A673 (cell line): ENCODE results near the gene ZNF385C. TPM values are rescaled to one million over a fixed set of nuclear protein-coding genes. Genes with fewer than 3 reads are reported as not detected.

ENCODE experiments used
- BruUV-seq: library from RNA; stranded (reverse); fragments of 400-500 nt; replicated peaks from 2 replicates; lab custom pipeline; 2021; lab: Mats Ljungman, UMichigan
- CTCF ChIA-PET: fragments of 300-600 bp; sonication (Branson Sonifier 250); formaldehyde crosslinking; loops from one replicate; lab custom pipeline; 2022; ENCODE audit warnings: antibody characterized with exemption; lab: Charles Lee
- POLR2A ChIA-PET: fragments of 300-600 bp; sonication (Branson Sonifier 250); formaldehyde crosslinking; loops from one replicate; lab custom pipeline; 2022; ENCODE audit warnings: antibody characterized with exemption; ENCODE audit not compliant: low non-redundant PET; lab: Charles Lee
- DNase-seq: peaks from one replicate; pipeline ENCODE4 v3.0.0-alpha.2; 2015; ENCODE audit warnings: low spot score
- H3K27ac ChIP-seq: fragments of 200-600 bp; sonication (generic); 2 replicates; pipeline ENCODE4 v1.5.1; 2016; ENCODE audit warnings: mixed run types, low read depth, mild to moderate bottlenecking, mixed read lengths, antibody characterized with exemption, low read length; ENCODE audit not compliant: poor library complexity, severe bottlenecking
- H3K27me3 ChIP-seq: fragments of 200-600 bp; sonication (generic); replicated peaks from 2 replicates; pipeline ENCODE4 v1.6.1; 2017; ENCODE audit warnings: mixed run types, low read depth, mild to moderate bottlenecking, mixed read lengths, antibody characterized with exemption, low read length; ENCODE audit not compliant: insufficient read depth, poor library complexity
- H3K36me3 ChIP-seq: fragments of 200-600 bp; sonication (generic); 2 replicates; pipeline ENCODE4 v1.6.1; 2016; ENCODE audit warnings: mixed run types, mild to moderate bottlenecking, mixed read lengths, antibody characterized with exemption, low read length; ENCODE audit not compliant: insufficient read depth, poor library complexity, severe bottlenecking
- H3K4me1 ChIP-seq: fragments of 200-600 bp; sonication (generic); 2 replicates; pipeline ENCODE4 v1.6.1; 2017; ENCODE audit warnings: mixed run types, mild to moderate bottlenecking, mixed read lengths, antibody characterized with exemption, low read length; ENCODE audit not compliant: insufficient read depth, poor library complexity, severe bottlenecking
- H3K4me3 ChIP-seq: fragments of 200-600 bp; sonication (generic); 2 replicates; pipeline ENCODE4 v1.5.1; 2016; ENCODE audit warnings: low read depth, mixed run types, mild to moderate bottlenecking, mixed read lengths, low read length; ENCODE audit not compliant: poor library complexity, severe bottlenecking
- H3K9me3 ChIP-seq: fragments of 200-600 bp; sonication (generic); 2 replicates; pipeline ENCODE4 v1.6.1; 2016; ENCODE audit warnings: mixed run types, low read depth, mild to moderate bottlenecking, mixed read lengths, antibody characterized with exemption, low read length; ENCODE audit not compliant: poor library complexity, severe bottlenecking
- EZH2 ChIP-seq: fragments of 200-600 bp; sonication (generic); IDR thresholded peaks from 2 replicates; pipeline ENCODE4 v1.6.1; 2017; ENCODE audit warnings: borderline replicate concordance, low read depth, mild to moderate bottlenecking, mixed read lengths, antibody characterized with exemption, low read length; ENCODE audit not compliant: poor library complexity, severe bottlenecking
- intact Hi-C: fragments of 100-400 bp; cut with micrococcal nuclease; formaldehyde crosslinking; loops from one replicate; pipeline ENCODE4 v1.10.0; 2022; ENCODE audit not compliant: unreplicated experiment
- total RNA-seq: library from RNA; stranded (reverse); gene quantifications from 2 replicates; pipeline ENCODE4 v1.2.3, GENCODE V29; 2021
- TF ChIP-seq, protein P1 (sequence below): fragments of 300-800, 200-600 bp; sonication (generic); conservative IDR thresholded peaks from 2 replicates; pipeline ENCODE4 v1.5.1; 2017; ENCODE audit warnings: low read depth, mild to moderate bottlenecking, antibody characterized with exemption, low read length, moderate library complexity, mixed read lengths

The ZNF385C gene
- total RNA-seq, 1 experiment from 2014 or later = 0.17 TPM

DNA sequence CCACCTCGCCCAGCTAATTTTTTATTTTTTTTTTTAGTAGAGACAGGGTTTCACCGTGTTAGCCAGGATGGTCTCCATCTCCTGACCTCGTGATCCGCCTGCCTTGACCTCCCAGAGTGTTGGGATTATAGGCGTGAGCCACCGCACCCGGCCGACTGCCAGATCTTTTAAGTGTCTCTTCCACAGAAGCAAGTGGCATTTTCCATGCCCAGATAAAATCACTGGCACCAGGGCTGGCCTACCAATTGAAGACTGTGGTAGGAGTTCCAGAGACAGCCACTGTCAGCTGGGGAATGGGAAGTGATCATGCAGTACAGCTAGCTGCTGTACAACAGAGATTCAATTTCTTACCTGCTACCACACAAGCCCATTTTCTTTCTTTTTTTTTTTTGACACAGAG is 113.8 kb downstream of the ZNF385C start:
- no TSS peak for BruUV-seq
- Histone ChIP-seq H3K4me1 (no peaks in the 10 kb centered on the region), H3K9me3 (no peaks in the 10 kb centered on the region), H3K36me3 (peaks cover 40% of the 10 kb centered on the region), H3K4me3 (no peak overlapping the region), H3K27ac (no peak overlapping the region), H3K27me3 (no peaks in the 10 kb centered on the region)
- intact Hi-C loops = no loop called here
- ChIA-PET POLR2A (no interaction called here), CTCF (interaction anchor here (0.6 kb wide), 1 partner anchor 26 kb away, joined by 15 read pairs; no protein-coding TSS in a partner anchor)
- no peak for DNase-seq
- TF ChIP-seq, protein P1, sequence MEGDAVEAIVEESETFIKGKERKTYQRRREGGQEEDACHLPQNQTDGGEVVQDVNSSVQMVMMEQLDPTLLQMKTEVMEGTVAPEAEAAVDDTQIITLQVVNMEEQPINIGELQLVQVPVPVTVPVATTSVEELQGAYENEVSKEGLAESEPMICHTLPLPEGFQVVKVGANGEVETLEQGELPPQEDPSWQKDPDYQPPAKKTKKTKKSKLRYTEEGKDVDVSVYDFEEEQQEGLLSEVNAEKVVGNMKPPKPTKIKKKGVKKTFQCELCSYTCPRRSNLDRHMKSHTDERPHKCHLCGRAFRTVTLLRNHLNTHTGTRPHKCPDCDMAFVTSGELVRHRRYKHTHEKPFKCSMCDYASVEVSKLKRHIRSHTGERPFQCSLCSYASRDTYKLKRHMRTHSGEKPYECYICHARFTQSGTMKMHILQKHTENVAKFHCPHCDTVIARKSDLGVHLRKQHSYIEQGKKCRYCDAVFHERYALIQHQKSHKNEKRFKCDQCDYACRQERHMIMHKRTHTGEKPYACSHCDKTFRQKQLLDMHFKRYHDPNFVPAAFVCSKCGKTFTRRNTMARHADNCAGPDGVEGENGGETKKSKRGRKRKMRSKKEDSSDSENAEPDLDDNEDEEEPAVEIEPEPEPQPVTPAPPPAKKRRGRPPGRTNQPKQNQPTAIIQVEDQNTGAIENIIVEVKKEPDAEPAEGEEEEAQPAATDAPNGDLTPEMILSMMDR = no peak
- no peak for TF ChIP-seq EZH2

DNA sequence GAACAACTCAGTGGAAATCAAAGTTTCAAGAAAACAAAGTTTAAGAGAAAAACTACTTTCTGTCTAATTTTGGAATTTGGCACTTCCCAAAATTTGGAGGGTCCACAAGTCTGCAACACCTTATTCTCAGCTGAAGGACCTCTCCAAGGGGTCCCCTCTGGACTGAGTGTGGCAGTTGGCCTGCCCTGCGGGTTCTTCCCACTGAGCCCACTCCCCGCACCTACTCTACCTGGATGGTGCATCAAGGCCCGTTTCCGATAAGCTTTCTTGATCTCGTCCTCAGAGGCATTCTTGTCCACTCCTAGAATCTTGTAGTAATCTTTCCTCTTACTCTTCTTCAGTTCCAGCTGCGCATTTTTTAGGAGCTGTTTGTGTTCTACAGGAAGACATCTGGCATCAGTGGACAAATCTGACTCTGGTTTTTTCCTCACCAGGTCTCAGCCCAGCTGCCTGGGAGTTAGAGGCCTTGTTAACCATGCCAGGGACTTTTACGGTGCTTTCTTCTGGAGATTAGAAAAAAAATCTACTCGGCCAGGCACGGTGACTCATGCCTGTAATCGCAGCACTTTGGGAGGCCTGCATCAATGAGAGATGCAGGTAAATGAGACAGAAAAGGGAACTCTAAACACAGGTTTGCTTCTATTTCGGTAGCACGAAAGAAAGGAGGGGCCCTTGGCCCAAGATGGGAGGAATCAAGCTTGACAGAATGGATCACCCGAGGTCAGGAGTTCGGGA is 116.1 kb downstream of the ZNF385C start:
- intact Hi-C loops = no loop called here
- H3K27me3 ChIP-seq = no peaks in the 10 kb centered on the region
- no peak for DNase-seq
- no peaks in the 10 kb centered on the region for H3K9me3 ChIP-seq
- no peak for TF ChIP-seq EZH2
- TF ChIP-seq, protein P1 = no peak
- H3K4me3 ChIP-seq = no peak overlapping the region
- H3K36me3 ChIP-seq = peaks cover 21% of the 10 kb centered on the region
- no TSS peak for BruUV-seq
- no peak overlapping the region for H3K27ac ChIP-seq
- ChIA-PET CTCF (no interaction called here), POLR2A (no interaction called here)
- H3K4me1 ChIP-seq = no peaks in the 10 kb centered on the region

DNA sequence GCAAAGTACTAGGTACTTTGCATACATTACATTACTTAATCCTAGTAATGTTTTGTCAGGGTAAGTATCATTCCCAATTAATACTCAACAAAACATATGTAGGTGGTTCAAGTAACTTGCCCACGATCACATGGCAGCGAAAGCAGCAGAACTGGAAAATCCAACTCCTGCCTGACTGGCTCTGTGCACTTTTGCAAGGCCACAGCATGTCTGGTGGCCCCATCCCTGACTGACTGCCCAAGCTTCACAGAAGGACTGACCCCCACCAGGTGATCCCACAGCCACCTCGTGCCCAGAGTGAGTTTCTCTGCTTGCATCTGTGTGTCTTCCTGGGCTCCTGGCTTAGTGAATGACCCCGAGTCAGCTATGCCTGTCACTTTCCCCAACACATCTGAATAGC is 120.3 kb downstream of the ZNF385C start:
- intact Hi-C loops = no loop called here
- H3K9me3 ChIP-seq = no peaks in the 10 kb centered on the region
- no peak for DNase-seq
- BruUV-seq = no TSS peak
- peaks cover 29% of the 10 kb centered on the region for H3K36me3 ChIP-seq
- no peak for TF ChIP-seq EZH2
- TF ChIP-seq, protein P1 = no peak
- no peaks in the 10 kb centered on the region for H3K27me3 ChIP-seq
- no peak overlapping the region for H3K4me3 ChIP-seq
- ChIA-PET POLR2A (no interaction called here), CTCF (no interaction called here)
- no peak overlapping the region for H3K27ac ChIP-seq
- no peaks in the 10 kb centered on the region for H3K4me1 ChIP-seq
